HepG2 (cell line): ENCODE results near the gene ZNF189. TPM values are rescaled to one million over a fixed set of nuclear protein-coding genes. Genes with fewer than 3 reads are reported as not detected.

Source experiments
- BHLHE40 ChIP-seq: IDR thresholded peaks from 2 replicates; pipeline ENCODE4 v1.6.1; 2011; ENCODE audit warnings: low read length, improper control_type of control experiment
- ELF1 ChIP-seq: sonication (generic); formaldehyde crosslinking; IDR thresholded peaks from 2 replicates; pipeline ENCODE4 v1.4.0; 2020; ENCODE audit warnings: missing genetic modification reagents
- FOXK1 ChIP-seq: sonication (generic); formaldehyde crosslinking; IDR thresholded peaks from 2 replicates; pipeline ENCODE4 v1.4.0; 2020; ENCODE audit warnings: low read depth, missing genetic modification reagents, borderline replicate concordance
- FOXO4 ChIP-seq: sonication (generic); formaldehyde crosslinking; conservative IDR thresholded peaks from 2 replicates; pipeline ENCODE4 v1.8.1; 2023; ENCODE audit warnings: missing genetic modification reagents
- HOXA3 ChIP-seq: sonication (generic); formaldehyde crosslinking; IDR thresholded peaks from 2 replicates; pipeline ENCODE4 v1.5.0; 2020; ENCODE audit warnings: missing genetic modification reagents
- IRX3 ChIP-seq: sonication (generic); formaldehyde crosslinking; IDR thresholded peaks from 2 replicates; pipeline ENCODE4 v1.8.1; 2023; ENCODE audit warnings: mild to moderate bottlenecking, low read depth, missing genetic modification reagents, borderline replicate concordance
- KDM1A ChIP-seq: IDR thresholded peaks from 2 replicates; pipeline ENCODE4 v1.6.1; 2016; ENCODE audit warnings: missing compliant biosample characterization
- NFKB2 ChIP-seq: sonication (generic); formaldehyde crosslinking; IDR thresholded peaks from 2 replicates; pipeline ENCODE4 v1.4.0; 2020; ENCODE audit warnings: missing genetic modification reagents, borderline replicate concordance
- SIN3B ChIP-seq: fragments of 150-350 bp; IDR thresholded peaks from 2 replicates; pipeline ENCODE4 v1.6.1; 2014; ENCODE audit warnings: low read length
- SOX5 ChIP-seq: IDR thresholded peaks from 2 replicates; pipeline ENCODE4 v1.6.1; 2016; ENCODE audit warnings: borderline replicate concordance
- TBX2 ChIP-seq: sonication (generic); formaldehyde crosslinking; IDR thresholded peaks from 2 replicates; pipeline ENCODE4 v1.5.0; 2020; ENCODE audit warnings: missing genetic modification reagents, mild to moderate bottlenecking, borderline replicate concordance
- ZBTB34 ChIP-seq: sonication (generic); formaldehyde crosslinking; IDR thresholded peaks from 2 replicates; pipeline ENCODE4 v1.8.0; 2022; ENCODE audit warnings: mild to moderate bottlenecking, missing genetic modification reagents
- ZBTB42 ChIP-seq: sonication (generic); formaldehyde crosslinking; IDR thresholded peaks from 2 replicates; pipeline ENCODE4 v1.5.0; 2020; ENCODE audit warnings: mild to moderate bottlenecking, missing genetic modification reagents
- ZFAT ChIP-seq: sonication (generic); formaldehyde crosslinking; conservative IDR thresholded peaks from 2 replicates; pipeline ENCODE4 v1.8.1; 2023; ENCODE audit warnings: missing genetic modification reagents, inconsistent platforms
- ZNF20 ChIP-seq: sonication (generic); formaldehyde crosslinking; IDR thresholded peaks from 2 replicates; pipeline ENCODE4 v1.4.0; 2020; ENCODE audit warnings: mild to moderate bottlenecking, moderate library complexity, missing genetic modification reagents
- ZNF251 ChIP-seq: sonication (generic); formaldehyde crosslinking; IDR thresholded peaks from 2 replicates; pipeline ENCODE4 v1.9.0; 2021; ENCODE audit warnings: mild to moderate bottlenecking, missing genetic modification reagents
- ZNF318 ChIP-seq: sonication (generic); formaldehyde crosslinking; IDR thresholded peaks from 2 replicates; pipeline ENCODE4 v1.4.0; 2020; ENCODE audit warnings: mild to moderate bottlenecking, missing genetic modification reagents
- ZNF337 ChIP-seq: sonication (generic); formaldehyde crosslinking; IDR thresholded peaks from 2 replicates; pipeline ENCODE4 v1.5.1; 2020; ENCODE audit warnings: missing genetic modification reagents, low read depth, mild to moderate bottlenecking, borderline replicate concordance
- ZNF598 ChIP-seq: sonication (generic); formaldehyde crosslinking; IDR thresholded peaks from 2 replicates; pipeline ENCODE4 v1.5.1; 2020; ENCODE audit warnings: mild to moderate bottlenecking, missing genetic modification reagents, borderline replicate concordance
- polyA plus RNA-seq, 8 experiments: library from polyadenylated mRNA; depleted of rRNA in 3 of 8; stranded (reverse) in 7 of 8; unstranded in 1 of 8; fragments of >200 nt; fragmentation: Illumina TruSeq in 4 of 8; extraction: Trizol in 4 of 8; gene quantifications; 2 replicates each; pipeline versions ENCODE4 v1.2.1 to v1.2.3, GENCODE V29; 2011 to 2016; ENCODE audit warnings: low read depth in 4 of 8, missing spikeins in 1 of 8, mixed read lengths in 1 of 8; ENCODE audit not compliant: insufficient read depth in 1 of 8
- total RNA-seq, 5 experiments: library from RNA; depleted of rRNA; stranded (reverse); fragments of >200 nt; fragmentation: Illumina TruSeq; extraction: Trizol; gene quantifications; 2 replicates each; pipeline ENCODE4 v1.2.3, GENCODE V29; 2016; ENCODE audit warnings: low read depth in 1 of 5

The ZNF189 gene
- total and polyA plus RNA-seq, 2 of the 13 experiments (the other 11 are each of a cell fraction or from before 2014, with no cell fraction given): 8.4 to 50.0 TPM

GRCh38 chr9:101398068-101398929, at the start of gene ZNF189, which contains the start of gene MRPL50 (continued):
- TF ChIP-seq ZBTB42 (0 out of 2 replicates have a peak, but pooled peaks have one; percentile 35), ZNF337 (CRISPR knock-in tag) (no peak), FOXK1 (peak; percentile 96), ELF1 (CRISPR knock-in tag) (peak; percentile 97), NFKB2 (CRISPR knock-in tag) (peak; percentile 80; the same call in 1 of the 2 replicates), ZBTB34 (CRISPR knock-in tag) (peak; percentile 89), ZNF318 (CRISPR knock-in tag) (peak; percentile 50; the same call in 1 of the 2 replicates), FOXO4 (CRISPR knock-in tag) (no peak), BHLHE40 (peak; percentile 30), IRX3 (CRISPR knock-in tag) (0 out of 2 replicates have a peak, but pooled peaks have one; percentile 71), ZFAT (CRISPR knock-in tag) (no peak), ZNF251 (CRISPR knock-in tag) (no peak), TBX2 (peak; percentile 77), ZNF598 (CRISPR knock-in tag) (peak; percentile 66; the same call in 1 of the 2 replicates), KDM1A (CRISPR knock-in tag) (no peak), ZNF20 (CRISPR knock-in tag) (no peak), HOXA3 (CRISPR knock-in tag) (peak; percentile 95), SOX5 (CRISPR knock-in tag) (no peak; the same call in 1 of the 2 replicates), SIN3B (peak; percentile 69; the same call in 1 of the 2 replicates)
